Activated naive CD4-positive, alpha-beta T cell treated with Interleukin-2 at 50 U/mL for 16 hours (primary cell): ENCODE data around the gene RPLP2.

ENCODE experiments used
- DNase-seq: peaks from one replicate; pipeline ENCODE4 v3.0.0-alpha.2; 2020

Gene RPLP2

DNA sequence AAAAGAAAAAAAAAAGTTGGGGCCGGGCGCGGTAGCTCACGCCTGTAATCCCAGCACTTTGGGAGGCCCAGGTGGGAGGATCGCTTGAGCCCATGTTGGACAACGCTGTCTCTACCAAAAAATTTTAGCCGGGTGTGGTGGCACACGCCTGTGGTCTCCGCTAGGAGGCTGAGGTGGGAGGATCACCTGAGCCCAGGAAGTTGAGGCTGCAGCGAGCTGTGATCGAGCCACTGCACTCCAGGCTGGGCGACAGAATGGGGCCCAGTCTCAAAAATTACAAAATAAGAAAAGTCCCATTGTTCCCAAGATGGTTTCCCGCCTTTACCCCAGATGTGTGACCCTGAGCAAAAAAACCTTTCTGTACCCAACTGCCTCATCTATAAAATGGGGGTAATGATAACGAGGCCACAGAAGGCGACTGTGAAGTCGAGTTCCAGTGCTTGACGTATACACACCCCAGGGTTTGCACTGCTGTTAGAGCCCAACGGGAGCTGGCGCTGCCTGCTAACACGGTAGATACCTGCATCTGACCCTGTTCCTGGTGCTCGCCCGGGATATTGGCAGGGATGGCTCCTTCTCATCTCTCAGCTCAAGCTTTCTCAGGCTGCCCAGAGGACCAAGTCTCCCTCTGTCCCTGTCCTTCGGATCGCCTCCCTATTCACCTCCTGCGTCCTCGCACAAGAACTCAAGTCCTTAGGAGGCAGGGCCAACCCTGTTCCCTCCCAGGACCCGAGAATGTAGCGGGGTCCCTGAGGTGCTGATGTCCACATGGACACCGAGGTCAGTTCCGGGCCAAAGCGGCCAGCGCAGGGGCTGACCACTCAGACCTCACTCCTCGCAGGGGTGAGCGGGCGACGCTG, 1.1 kb upstream of the RPLP2 start:
- peak; percentile 56 for DNase-seq

DNA sequence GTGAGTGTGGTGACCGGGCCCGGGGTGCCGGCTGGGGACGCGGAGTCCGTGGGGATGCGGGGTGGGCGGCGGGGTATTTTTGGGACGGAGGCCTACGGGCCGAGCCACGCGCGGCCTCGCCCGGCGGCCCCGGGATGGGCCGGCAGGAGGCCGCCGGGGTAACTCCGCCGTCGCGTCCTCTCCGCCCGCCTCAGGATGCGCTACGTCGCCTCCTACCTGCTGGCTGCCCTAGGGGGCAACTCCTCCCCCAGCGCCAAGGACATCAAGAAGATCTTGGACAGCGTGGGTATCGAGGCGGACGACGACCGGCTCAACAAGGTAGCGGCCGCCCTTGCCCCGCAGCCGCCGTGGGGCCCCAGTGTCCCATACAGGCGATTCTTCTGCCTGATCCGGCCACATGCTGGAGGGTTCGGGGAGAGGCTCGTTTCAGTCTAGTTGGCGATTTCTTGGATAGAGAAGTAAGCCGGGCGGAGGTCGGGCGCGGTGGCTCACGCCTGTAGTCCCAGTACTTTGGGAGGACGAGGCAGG, 337 bp downstream of the RPLP2 start:
- no peak for DNase-seq

DNA sequence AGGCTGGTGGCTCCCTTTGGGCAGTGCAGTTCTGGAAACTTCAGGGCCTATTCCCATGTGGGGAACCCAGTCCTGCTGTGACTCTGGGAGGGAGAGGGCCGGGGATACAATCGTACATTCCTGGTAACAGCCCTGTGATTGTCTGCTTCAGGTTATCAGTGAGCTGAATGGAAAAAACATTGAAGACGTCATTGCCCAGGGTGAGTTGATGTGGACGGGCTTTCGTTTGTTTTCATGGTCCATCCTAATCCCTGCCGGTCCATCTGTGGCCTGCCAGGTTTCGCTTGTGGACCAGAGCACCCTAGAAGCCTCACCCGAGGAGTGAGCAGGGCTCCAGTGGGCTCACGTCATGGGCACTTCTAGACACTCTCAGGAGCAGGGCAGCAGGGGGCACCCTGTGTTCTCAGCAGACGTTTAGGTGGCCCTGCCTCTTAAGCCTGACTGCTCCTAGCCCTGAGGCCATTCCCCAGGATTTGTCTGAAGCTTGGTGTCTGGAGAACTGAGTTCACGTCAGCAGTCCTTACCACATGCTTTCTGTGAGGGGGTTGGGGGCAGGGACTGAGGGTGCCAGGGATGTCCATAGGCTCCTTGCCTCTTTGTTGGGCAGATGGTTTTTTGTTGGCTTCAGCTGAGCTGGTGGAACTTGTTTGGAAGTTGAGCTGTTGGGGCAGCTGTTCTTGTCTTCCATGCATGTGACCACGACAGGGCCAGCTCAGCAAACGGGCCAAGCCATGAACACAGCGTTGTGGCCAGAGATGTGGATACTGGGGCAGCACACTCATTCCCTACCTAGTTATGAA, 1.9 kb downstream of the RPLP2 start:
- DNase-seq: no peak

DNA sequence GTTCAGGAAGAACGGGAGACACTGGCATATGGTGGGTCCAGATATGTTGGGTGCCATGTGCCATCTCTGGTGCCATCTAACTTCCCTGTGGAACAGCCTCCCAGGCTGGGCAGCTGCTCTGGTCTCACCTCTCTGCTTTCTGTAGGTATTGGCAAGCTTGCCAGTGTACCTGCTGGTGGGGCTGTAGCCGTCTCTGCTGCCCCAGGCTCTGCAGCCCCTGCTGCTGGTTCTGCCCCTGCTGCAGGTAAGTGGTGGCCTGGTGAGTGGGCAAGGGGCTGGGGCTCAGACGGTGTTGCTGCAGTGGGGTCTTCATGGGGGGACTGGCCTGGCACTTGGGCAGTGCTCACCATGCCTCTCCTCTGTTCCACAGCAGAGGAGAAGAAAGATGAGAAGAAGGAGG, 2.6 kb downstream of the RPLP2 start:
- no peak for DNase-seq

- DNase-seq: no peak
Measured at GRCh38 chr11:813072-813455, 3.3 kb downstream of the RPLP2 start.

- no peak for DNase-seq
Measured at GRCh38 chr11:813456-814096, 3.8 kb downstream of the RPLP2 start.

- DNase-seq: no peak
Measured at GRCh38 chr11:815675-816432, 6.1 kb downstream of the RPLP2 start.

DNA sequence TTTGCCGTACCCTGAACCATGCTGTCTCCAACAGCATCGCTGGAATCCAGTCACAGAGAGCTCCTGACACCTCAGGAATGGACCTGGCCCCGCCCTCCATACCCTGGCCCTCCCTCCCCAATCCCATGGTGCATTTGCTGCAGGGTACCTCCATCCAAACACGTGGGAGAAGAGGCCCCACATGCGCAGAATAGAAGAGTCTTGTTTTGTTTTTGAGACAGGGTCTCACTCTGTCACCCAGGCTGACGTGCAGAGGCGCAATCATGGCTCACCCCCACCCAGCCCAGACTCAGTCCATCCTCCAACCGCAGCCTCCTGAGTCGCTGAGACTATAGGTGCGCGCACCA, 6.6 kb downstream of the RPLP2 start:
- DNase-seq: no peak

- DNase-seq: no peak
Measured at GRCh38 chr11:818396-819128, 8.8 kb downstream of the RPLP2 start, which contains the start of gene PNPLA2. Gene PNPLA2 (plus strand): TSS chr11:818914. CDS start chr11:819719, 805 bp downstream.

GRCh38 chr11:819129-819931, 9.6 kb downstream of the RPLP2 start:
- DNase-seq: peak; percentile 88

GRCh38 chr11:819943-820649, 10.3 kb downstream of the RPLP2 start:
- DNase-seq: peak; percentile 94

DNA sequence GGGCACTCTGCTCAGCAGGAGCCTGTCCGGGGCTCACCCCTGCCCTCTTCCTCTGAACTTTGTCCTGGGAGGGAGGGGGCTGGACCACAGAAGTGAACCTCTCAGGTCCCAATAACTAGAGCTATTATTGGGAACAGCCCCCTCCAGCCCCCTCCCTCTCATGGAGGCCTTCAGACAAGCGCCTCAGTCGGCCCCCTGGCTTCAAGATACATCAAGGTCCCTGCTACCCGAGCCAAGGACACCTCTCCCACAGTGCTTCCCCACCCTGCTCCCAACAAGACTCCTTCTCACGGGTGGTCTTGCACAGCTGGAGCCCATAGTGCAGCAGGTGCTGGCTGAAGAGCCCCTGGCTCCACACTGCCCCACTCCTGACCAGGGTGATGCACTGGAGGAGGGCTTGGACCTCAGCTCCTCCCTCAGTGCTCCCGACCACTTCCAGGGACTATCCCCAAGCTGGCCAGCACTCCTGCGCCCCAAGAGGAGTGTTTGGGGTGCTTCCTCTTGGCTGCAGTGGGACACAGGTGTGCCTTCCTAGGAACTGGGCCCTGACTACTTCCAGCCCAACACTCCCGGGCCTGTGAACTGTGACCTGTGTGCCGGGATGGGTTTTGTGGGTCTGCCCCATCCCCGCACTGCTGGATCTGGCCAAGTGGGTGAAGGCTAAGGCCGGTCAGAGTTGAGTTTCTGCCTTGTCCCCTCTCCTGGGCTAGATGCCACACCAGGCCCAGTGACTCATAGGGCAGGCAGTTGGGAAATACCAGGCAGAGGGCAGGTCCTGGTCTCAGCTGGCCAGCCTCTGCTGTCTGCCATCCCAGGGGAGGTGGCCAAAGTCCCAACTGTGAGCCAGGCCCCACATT, 11.1 kb downstream of the RPLP2 start:
- DNase-seq: no peak

DNA sequence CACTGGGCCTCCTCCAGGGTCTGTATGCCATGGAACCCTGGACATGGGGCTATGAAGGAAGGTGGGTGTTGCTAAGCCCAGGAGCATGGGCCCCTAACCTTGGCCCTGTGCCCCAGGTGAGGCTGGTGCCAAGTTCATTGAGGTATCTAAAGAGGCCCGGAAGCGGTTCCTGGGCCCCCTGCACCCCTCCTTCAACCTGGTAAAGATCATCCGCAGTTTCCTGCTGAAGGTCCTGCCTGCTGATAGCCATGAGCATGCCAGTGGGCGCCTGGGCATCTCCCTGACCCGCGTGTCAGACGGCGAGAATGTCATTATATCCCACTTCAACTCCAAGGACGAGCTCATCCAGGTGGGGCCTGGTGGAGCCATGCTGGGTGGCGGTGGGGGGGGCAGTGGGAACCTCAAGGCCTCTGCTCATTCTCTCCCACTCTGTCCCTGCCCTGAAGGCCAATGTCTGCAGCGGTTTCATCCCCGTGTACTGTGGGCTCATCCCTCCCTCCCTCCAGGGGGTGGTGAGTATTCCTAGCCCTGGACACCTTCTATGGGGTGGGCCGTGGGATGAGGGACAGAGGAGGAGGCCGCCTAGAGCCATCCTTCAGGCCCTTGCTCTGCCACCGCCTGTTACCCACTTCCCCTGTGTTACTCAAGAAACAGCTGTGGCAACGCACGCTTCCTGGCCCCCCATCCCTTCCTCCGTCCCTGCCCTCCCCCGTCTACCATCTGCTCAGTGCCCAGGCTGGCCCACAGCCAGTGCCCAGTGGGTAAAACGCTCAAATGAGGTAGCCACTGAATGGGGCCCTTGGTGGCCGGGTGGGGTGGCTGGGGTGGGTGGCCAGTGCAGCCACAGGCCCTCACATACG, 12.0 kb downstream of the RPLP2 start:
- no peak for DNase-seq

DNA sequence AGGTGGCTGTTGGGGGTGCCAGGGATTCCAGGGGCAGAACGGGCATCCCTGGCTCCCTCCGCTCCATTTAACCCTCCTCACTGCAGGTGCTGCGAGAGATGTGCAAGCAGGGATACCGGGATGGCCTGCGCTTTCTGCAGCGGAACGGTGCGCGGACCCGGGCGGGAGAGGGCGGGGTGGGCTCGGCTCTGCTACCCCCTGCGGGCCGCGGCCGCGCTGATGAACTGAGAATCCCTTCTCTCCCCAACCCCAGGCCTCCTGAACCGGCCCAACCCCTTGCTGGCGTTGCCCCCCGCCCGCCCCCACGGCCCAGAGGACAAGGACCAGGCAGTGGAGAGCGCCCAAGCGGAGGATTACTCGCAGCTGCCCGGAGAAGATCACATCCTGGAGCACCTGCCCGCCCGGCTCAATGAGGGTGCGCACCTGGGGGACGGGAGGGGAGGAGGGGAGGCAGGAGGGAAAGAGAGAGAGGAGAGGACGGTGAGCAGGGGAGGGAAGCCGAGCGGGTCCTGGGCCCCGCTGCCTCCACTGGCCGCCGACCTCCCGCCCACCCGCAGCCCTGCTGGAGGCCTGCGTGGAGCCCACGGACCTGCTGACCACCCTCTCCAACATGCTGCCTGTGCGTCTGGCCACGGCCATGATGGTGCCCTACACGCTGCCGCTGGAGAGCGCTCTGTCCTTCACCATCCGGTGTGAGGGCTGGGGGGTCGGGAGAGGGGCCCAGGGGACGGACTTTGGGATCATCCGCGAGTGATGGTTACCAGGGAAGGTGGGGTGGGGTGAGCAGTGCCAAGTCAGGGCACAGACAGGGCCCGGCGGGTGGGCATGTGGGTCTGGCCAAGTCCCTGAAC, 13.9 kb downstream of the RPLP2 start:
- no peak for DNase-seq

DNA sequence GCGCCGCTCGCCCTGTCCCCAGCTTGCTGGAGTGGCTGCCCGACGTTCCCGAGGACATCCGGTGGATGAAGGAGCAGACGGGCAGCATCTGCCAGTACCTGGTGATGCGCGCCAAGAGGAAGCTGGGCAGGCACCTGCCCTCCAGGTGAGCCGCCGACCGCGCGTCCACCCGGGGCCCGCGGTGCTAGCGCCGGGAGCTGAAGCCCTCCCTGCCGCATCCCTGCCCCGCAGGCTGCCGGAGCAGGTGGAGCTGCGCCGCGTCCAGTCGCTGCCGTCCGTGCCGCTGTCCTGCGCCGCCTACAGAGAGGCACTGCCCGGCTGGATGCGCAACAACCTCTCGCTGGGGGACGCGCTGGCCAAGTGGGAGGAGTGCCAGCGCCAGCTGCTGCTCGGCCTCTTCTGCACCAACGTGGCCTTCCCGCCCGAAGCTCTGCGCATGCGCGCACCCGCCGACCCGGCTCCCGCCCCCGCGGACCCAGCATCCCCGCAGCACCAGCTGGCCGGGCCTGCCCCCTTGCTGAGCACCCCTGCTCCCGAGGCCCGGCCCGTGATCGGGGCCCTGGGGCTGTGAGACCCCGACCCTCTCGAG, 14.6 kb downstream of the RPLP2 start:
- no peak for DNase-seq

DNA sequence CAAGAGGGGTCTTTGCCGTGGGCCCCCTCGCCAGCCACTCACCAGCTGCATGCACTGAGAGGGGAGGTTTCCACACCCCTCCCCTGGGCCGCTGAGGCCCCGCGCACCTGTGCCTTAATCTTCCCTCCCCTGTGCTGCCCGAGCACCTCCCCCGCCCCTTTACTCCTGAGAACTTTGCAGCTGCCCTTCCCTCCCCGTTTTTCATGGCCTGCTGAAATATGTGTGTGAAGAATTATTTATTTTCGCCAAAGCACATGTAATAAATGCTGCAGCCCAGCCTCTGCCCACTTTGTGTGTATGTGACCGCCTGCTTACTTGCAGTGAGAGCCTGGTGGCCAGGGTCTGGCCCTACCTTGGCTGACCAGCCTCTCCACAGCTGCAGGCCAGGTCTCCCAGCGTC, 15.2 kb downstream of the RPLP2 start:
- no peak for DNase-seq
